DOHH2 (cell line): Measurements from ENCODE around the gene EDC3.

Source experiments
- CTCF ChIP-seq: fragments of 200-600 bp; sonication (generic); IDR thresholded peaks from one replicate; pipeline ENCODE4 v1.5.1; 2014; ENCODE audit warnings: antibody characterized with exemption, mild to moderate bottlenecking, low read depth, low read length; ENCODE audit not compliant: poor library complexity, severe bottlenecking
- EZH2phosphoT487 ChIP-seq: fragments of 200-600 bp; sonication (generic); IDR thresholded peaks from 2 replicates; pipeline ENCODE4 v1.6.1; 2017; ENCODE audit warnings: borderline replicate concordance, mild to moderate bottlenecking, antibody characterized with exemption, low read length, moderate library complexity, mixed read lengths

GRCh38 chr15:74625693-74626092, 70.1 kb downstream of the EDC3 start:
- TF ChIP-seq CTCF, result no peak
- TF ChIP-seq EZH2phosphoT487, result no peak
